Fibroblast of villous mesenchyme (primary cell): Measurements from ENCODE around the gene SP4. TPM values are rescaled to one million over a fixed set of nuclear protein-coding genes. Genes with fewer than 3 reads are reported as not detected.

Source experiments
- DNase-seq: peaks from one replicate; pipeline ENCODE4 v3.0.0-alpha.2; 2010; ENCODE audit warnings: low read depth
- H3K4me3 ChIP-seq: 2 replicates; pipeline ENCODE4 v1.5.1; 2011; ENCODE audit warnings: low read depth, mild to moderate bottlenecking, low read length
- CTCF ChIP-seq: IDR thresholded peaks from 2 replicates; pipeline ENCODE4 v1.5.1; 2012; ENCODE audit warnings: low read depth, mild to moderate bottlenecking, low read length; ENCODE audit not compliant: insufficient read depth
- total RNA-seq: library from RNA; depleted of rRNA; stranded (reverse); fragments of >200 nt; gene quantifications from 2 replicates; pipeline ENCODE4 v1.2.3, GENCODE V29; 2012

Gene SP4
- total RNA-seq, 1 donor, result 3.9 TPM

GRCh38 chr7:21412410-21412851 is 15.5 kb upstream of the SP4 start:
- TF ChIP-seq CTCF, result no peak
- DNase-seq, result peak; percentile 6
- no peak overlapping the region for H3K4me3 ChIP-seq

GRCh38 chr7:21412957-21413356 is 14.9 kb upstream of the SP4 start:
- no peak overlapping the region for H3K4me3 ChIP-seq
- DNase-seq, result no peak
- no peak for TF ChIP-seq CTCF

- no peak for TF ChIP-seq CTCF
- no peak for DNase-seq
- no peak overlapping the region for H3K4me3 ChIP-seq
These were observed 14.4 kb upstream of the SP4 start for GRCh38 chr7:21413502-21413901.

GRCh38 chr7:21414795-21415393 is 13.0 kb upstream of the SP4 start:
- H3K4me3 ChIP-seq, result no peak overlapping the region
- DNase-seq, result no peak
- TF ChIP-seq CTCF, result no peak

- DNase-seq, result no peak
- TF ChIP-seq CTCF, result no peak
- no peak overlapping the region for H3K4me3 ChIP-seq
These were observed 10.2 kb upstream of the SP4 start for GRCh38 chr7:21417647-21418046.

DNA sequence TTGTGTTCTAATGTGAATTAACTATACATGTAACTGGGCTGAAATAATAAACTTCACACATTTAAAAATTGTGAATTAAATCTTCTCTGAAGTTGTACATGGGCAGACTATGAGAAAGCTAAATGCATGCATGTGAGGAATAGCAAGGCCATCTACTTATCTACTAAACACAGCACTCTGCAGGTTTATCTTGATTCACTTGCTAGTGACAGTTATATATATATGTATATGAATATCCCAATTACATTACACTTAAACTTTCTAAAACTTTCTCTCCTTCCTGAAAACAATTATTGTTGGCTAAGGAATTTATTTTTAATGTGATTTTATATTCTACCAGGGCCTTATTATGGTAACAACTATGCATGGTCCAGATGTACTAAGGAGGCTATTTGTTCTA is 5.1 kb upstream of the SP4 start:
- no peak for TF ChIP-seq CTCF
- no peak for DNase-seq
- H3K4me3 ChIP-seq, result no peak overlapping the region

GRCh38 chr7:21425290-21425689 is 2.6 kb upstream of the SP4 start:
- DNase-seq, result no peak
- TF ChIP-seq CTCF, result no peak
- no peak overlapping the region for H3K4me3 ChIP-seq
